GM12874 (cell line): ENCODE results near the gene ZC3H4.

Experiments used
- CTCF ChIP-seq: IDR thresholded peaks from 2 replicates; pipeline ENCODE4 v1.5.1; 2011; ENCODE audit warnings: low read depth, mild to moderate bottlenecking, control low read depth, low read length, moderate library complexity; ENCODE audit not compliant: insufficient read depth

ZC3H4 gene

GRCh38 chr19:47045867-47046470 lies 67.6 kb downstream of the ZC3H4 start:
- TF ChIP-seq CTCF, result no peak

DNA sequence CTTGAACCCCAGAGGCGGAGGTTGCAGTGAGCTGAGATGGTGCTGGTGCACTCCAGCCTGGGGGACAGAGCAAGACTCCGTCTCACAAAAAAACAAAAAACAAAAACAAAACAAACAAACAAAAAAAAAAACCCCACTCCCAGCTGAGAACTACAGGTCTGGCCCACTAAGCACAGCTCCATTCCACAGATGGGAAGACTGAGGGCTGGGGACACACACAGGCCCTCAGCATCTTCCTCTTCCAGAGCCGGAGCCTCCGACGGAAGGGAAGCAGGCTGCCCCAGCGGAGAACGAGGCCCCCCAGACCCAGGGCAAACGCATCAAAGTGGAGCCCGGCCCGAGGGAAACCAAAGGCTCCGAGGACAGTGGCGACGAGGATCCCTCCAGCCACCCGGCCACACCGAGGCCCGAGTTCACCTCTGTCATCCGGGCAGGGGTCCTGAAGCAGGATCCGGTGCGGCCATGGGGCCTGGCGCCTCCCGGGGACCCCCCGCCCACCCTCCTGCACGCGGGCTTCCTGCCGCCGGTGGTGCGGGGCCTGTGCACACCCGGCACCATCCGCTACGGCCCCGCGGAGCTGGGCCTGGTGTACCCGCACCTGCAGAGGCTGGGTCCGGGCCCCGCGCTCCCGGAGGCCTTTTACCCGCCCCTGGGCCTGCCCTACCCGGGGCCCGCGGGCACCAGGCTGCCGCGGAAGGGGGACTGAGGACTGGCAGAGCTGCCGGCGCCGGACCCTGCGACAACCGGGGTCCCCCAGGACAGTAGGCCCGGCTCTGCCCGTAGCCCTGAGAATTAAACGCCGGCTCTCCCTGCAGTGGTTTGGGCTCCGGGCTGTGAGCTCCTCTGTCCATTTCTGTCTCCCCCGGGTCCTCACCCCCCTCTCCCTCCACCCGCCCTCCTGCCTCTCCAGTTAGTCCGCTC lies 68.4 kb downstream of the ZC3H4 start:
- no peak for TF ChIP-seq CTCF

DNA sequence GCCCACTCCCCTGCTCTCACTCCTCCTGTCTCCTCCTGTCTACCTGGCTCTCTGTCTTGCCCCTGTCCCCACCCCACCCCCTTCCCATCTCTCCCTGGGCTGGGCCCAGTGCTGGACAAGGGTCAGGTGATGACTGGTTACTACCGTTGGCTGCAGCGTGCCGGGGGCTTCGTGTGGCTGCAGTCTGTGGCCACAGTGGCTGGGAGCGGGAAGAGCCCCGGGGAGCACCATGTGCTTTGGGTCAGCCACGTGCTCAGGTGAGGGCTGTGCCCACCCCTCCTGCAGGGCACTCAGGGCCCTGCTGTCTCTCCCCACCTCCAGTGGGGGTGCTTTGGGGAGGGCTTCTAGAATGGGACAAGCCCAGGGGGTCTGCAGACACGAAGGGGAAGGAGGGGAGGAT lies 72.7 kb downstream of the ZC3H4 start:
- no peak for TF ChIP-seq CTCF

DNA sequence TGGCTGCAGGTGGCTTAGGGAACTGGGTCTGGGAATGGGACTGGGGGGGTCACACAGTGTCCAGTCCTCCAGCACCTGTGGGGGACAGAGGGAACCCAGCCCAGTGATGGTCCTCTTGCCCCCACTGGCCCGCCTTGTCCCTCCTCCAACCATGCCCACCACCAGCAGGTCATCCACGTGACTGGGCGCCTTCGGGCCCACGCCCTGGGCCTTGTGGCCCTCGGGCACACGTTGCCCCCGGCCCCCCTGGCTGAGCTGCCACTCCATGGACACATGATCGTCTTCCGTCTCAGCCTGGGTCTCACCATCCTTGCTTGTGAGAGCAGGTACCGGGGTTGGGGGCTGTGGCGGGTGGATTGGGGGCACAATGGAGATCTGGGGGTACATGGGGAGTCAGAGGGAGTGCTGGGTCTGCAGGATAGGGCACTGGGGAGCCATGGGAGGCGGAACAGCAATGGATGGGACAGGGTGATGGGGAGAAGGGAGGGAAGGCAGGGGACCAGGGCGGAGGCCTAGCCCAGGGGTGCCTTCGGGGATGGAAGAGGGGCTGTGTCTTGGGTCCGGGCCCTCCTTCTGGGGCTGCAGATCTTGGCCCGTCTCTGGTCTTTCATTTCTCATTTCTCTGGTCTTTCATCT lies 74.2 kb downstream of the ZC3H4 start:
- TF ChIP-seq CTCF, result no peak

GRCh38 chr19:47037766-47038165 lies 75.8 kb downstream of the ZC3H4 start:
- no peak for TF ChIP-seq CTCF

DNA sequence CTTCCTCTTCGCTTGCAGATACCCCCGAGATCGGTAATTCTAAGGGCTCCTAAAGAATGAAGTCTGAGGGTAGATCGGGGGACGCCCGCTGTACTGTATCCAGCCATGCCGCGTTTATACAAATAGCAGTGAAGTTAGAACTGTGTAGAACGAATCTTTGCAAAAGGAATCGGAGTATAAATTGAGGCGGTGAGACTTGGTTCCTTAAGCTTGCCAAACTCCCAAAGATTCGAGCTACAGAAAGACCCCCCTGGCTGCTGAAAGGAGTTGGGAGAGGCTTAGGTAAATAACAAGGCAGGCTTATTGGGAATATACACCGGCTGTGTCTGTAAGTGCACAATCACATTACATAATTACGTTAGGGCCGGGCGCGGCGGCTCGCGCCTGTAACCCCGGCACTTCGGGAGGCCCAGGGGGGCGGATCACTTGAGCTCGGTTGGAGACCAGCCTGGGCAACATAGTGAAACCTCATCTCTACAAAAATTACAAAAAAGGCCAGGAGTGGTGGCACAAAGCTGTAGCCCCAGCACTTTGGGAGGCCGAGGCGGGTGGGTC lies 77.4 kb downstream of the ZC3H4 start:
- no peak for TF ChIP-seq CTCF
